T-cell (primary cell): ENCODE data around the gene SLC37A1. TPM values are rescaled to one million over a fixed set of nuclear protein-coding genes. Genes with fewer than 3 reads are reported as not detected.
A peak's percentile ranks its signal among the peaks of the same experiment; 100 is the strongest.

ENCODE experiments used
- ATAC-seq, 4 experiments: fragments of 200-7000 bp in 3 of 4; fragments of 150-1000 bp in 1 of 4; cut with Tn5 transposase; replicated peaks in 1 of 4; 1 replicate in 3 of 4; 2 replicates in 1 of 4; pipeline ENCODE4 v1.10.0; 2021; ENCODE audit warnings: moderate library complexity in 3 of 4, mild to moderate bottlenecking in 2 of 4, moderate number of reproducible peaks in 1 of 4
- CTCF ChIA-PET, 2 donors: fragments of 300-600 bp; sonication (Branson Sonifier 250); formaldehyde crosslinking; loops; one replicate each; lab custom pipeline; 2022; ENCODE audit warnings: antibody characterized with exemption in 2 of 2; lab: Charles Lee
- POLR2A ChIA-PET, 2 donors: fragments of 300-600 bp; sonication (Branson Sonifier 250); formaldehyde crosslinking; loops; one replicate each; lab custom pipeline; 2022; ENCODE audit warnings: antibody characterized with exemption in 2 of 2; lab: Charles Lee
- DNase-seq, 35 experiments: peaks; one replicate each; pipeline versions ENCODE4 v3.0.0 to v3.0.0-alpha.2; 2013 to 2023
- H3K27ac ChIP-seq: one replicate; pipeline ENCODE4 v1.5.1; 2013; ENCODE audit warnings: low read length
- H3K27me3 ChIP-seq, 2 experiments: replicated peaks in 1 of 2; 1 replicate in 1 of 2; 2 replicates in 1 of 2; pipeline versions ENCODE4 v1.6.1 to v1.7.0; 2013; ENCODE audit warnings: low read length in 1 of 2, mixed read lengths in 1 of 2; ENCODE audit not compliant: control insufficient read depth in 2 of 2, insufficient read depth in 2 of 2; ENCODE audit errors: extremely low read depth in 1 of 2
- H3K36me3 ChIP-seq, 2 donors: 1 replicate in 1 of 2; 2 replicates in 1 of 2; pipeline versions ENCODE4 v1.6.1 to v1.7.0; 2013; ENCODE audit warnings: low read length in 1 of 2; ENCODE audit not compliant: control insufficient read depth in 2 of 2, insufficient read depth in 1 of 2; ENCODE audit errors: extremely low read depth in 1 of 2
- H3K4me1 ChIP-seq, 2 experiments: 1 replicate in 1 of 2; 2 replicates in 1 of 2; pipeline versions ENCODE4 v1.6.1 to v1.7.0; 2013; ENCODE audit warnings: low read length in 2 of 2, mixed read lengths in 1 of 2; ENCODE audit not compliant: insufficient read depth in 2 of 2, control insufficient read depth in 1 of 2; ENCODE audit errors: extremely low read depth in 1 of 2
- H3K4me3 ChIP-seq, 2 donors: 1 replicate in 1 of 2; 2 replicates in 1 of 2; pipeline versions ENCODE4 v1.5.1 to v1.7.0; 2013; ENCODE audit warnings: mild to moderate bottlenecking in 2 of 2, low read length in 1 of 2, moderate library complexity in 1 of 2; ENCODE audit not compliant: control insufficient read depth in 1 of 2; ENCODE audit errors: extremely low read depth in 1 of 2
- H3K9me3 ChIP-seq: 2 replicates; pipeline ENCODE4 v1.7.0; 2013
- H3K27ac Mint-ChIP-seq, 2 donors: one replicate each; pipeline ENCODE4 v1.8.0; 2020 to 2021; ENCODE audit warnings: mild to moderate bottlenecking in 2 of 2, mixed read lengths in 2 of 2
- H3K27me3 Mint-ChIP-seq, 2 donors: one replicate each; pipeline ENCODE4 v1.8.0; 2021 to 2022; ENCODE audit warnings: mixed read lengths in 2 of 2
- H3K36me3 Mint-ChIP-seq: one replicate; pipeline ENCODE4 v1.8.0; 2021; ENCODE audit warnings: mixed read lengths
- H3K4me1 Mint-ChIP-seq, 3 donors: one replicate each; pipeline ENCODE4 v1.8.0; 2020 to 2022; ENCODE audit warnings: mixed read lengths in 3 of 3, mild to moderate bottlenecking in 1 of 3
- H3K4me3 Mint-ChIP-seq, 3 donors: one replicate each; pipeline ENCODE4 v1.8.0; 2020 to 2022; ENCODE audit warnings: mild to moderate bottlenecking in 3 of 3, mixed read lengths in 3 of 3, moderate library complexity in 3 of 3
- H3K9me3 Mint-ChIP-seq, 3 donors: one replicate each; pipeline ENCODE4 v1.8.0; 2020 to 2022; ENCODE audit warnings: mixed read lengths in 3 of 3
- WGBS: methylation state at CpG from one replicate; pipeline ENCODE4 v1.1.5; 2013; ENCODE audit warnings: missing lambda C conversion rate; ENCODE audit not compliant: insufficient coverage; 5-methylcytosine and 5-hydroxymethylcytosine counted together
- total RNA-seq, 35 experiments: library from RNA in 6 of 35; stranded (reverse) in 6 of 35; fragments of 120-200 nt in 1 of 35; gene quantifications; one replicate each; pipeline versions ENCODE4 v1.2.1 to v1.2.4 and lab custom pipeline; 2013 to 2026

Gene SLC37A1
- total RNA-seq, 5 donors from 2014 or later (not counting 1 experiment from before 2014, with no cell fraction given) = 18.7 to 26.3 (median 22.6) TPM

DNA sequence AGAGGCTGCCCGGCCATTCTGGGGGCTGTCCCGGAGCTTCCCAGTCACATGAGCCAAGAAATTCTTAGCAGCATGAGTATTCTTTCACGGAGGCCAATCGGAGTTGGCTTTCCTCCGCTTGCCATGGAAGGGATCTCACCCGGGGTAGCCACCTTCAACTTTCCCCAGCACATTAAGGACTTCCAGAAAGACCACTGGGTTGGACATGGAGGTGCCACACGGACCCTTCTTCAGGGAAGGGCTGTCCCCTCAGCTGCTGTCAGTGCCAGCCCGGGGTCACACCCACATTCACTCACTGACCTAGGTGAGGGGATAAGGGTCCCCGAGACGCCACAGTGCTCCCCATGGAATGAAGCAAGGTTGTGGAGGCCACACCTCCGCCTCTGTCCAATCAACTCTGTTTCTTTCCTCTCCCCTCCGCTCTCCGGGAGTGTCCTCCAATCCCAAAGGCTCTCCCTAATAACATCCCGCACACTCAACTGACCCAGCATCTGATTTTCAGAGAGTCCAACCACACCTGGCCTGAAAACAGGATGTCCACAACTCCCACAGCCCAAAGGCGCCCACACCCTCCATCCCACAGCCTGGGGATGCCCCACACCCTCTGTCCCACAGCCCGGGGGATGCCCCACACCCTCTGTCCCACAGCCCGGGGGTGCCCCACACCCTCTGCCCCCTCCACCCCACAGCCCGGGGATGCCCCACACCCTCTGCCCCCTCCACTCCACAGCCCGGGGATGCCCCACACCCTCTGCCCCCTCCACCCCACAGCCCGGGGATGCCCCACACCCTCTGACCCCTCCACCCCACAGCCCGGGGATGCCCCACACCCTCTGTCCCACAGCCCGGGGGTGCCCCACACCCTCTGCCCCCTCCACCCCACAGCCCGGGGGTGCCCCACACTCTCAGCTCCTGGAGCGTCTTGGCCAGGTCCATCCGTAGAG is 37.0 kb upstream of the SLC37A1 start:
- 89% methylated on average over 10 of the region's 25 CpGs for WGBS

DNA sequence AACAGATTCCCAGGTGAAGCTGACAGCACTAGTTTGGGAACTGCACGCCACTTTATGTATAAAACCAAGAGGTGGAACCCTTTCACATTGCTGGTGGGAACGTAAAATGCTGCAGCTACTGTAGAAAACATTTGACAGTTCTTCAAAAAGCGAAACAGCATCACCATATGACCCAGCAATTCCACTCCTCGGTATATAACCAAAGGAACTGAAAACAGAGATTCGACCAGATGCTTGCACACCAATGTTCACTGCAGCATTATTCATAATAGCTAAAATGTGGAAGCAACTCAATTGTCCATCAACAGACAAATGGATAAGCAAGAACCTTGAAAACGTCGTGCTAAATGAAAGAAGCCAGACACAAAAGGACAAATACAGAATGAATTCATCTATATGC is 35.1 kb upstream of the SLC37A1 start:
- no peak overlapping the region for H3K4me3 Mint-ChIP-seq
- Histone ChIP-seq H3K27me3 (peaks cover 0 to 24% of the 10 kb centered on the region in 2 experiments), H3K9me3 (no peaks in the 10 kb centered on the region), H3K27ac (no peak overlapping the region), H3K36me3 (no peaks in the 10 kb centered on the region), H3K4me3 (no peak overlapping the region), H3K4me1 (no peaks in the 10 kb centered on the region)
- no peak for DNase-seq
- H3K27me3 Mint-ChIP-seq = peaks cover 0 to 5% of the 10 kb centered on the region in 2 donors
- 89% methylated on average over 4 of the region's 7 CpGs for WGBS
- no peak overlapping the region for H3K27ac Mint-ChIP-seq
- POLR2A ChIA-PET = no interaction called here
- CTCF ChIA-PET = no interaction called here
- H3K9me3 Mint-ChIP-seq = no peaks in the 10 kb centered on the region
- no peak for ATAC-seq
- peaks cover 0 to 8% (median 0%) of the 10 kb centered on the region in 3 donors for H3K4me1 Mint-ChIP-seq
- no peaks in the 10 kb centered on the region for H3K36me3 Mint-ChIP-seq

More for the DNA sequence above, 37.0 kb upstream of the SLC37A1 start:
- H3K36me3 Mint-ChIP-seq = no peaks in the 10 kb centered on the region
- H3K27me3 Mint-ChIP-seq = peaks cover 0 to 5% of the 10 kb centered on the region in 2 donors
- H3K9me3 Mint-ChIP-seq = no peaks in the 10 kb centered on the region
- Histone ChIP-seq H3K4me3 (no peak overlapping the region), H3K27ac (no peak overlapping the region), H3K4me1 (no peaks in the 10 kb centered on the region), H3K9me3 (no peaks in the 10 kb centered on the region), H3K27me3 (peaks cover 0 to 32% of the 10 kb centered on the region in 2 experiments), H3K36me3 (no peaks in the 10 kb centered on the region)
- CTCF ChIA-PET = no interaction called here
- POLR2A ChIA-PET = no interaction called here
- ATAC-seq (no peak), DNase-seq (peak in 1 of 35 experiments; percentile 43)
- no peak overlapping the region for H3K4me3 Mint-ChIP-seq
- no peak overlapping the region for H3K27ac Mint-ChIP-seq
- H3K4me1 Mint-ChIP-seq = peaks cover 0 to 8% (median 0%) of the 10 kb centered on the region in 3 donors

DNA sequence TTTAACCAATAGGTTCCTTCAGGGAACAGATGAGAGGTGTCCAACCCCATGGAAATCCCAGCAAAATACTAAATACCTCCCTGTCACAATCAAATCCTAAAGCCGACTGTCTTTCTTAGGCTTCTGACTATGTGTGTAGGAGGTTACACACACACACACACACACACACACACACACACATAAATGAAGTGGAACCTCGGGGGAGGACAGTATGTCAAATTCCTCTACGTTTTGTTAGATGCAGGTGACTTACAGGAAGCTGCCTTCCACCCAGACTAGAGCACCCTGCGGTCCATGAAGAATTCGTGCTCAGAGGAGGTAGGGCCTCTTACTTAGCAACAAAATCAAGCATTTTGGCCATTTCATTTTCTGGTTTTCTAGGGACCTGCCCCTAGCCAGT is 34.1 kb upstream of the SLC37A1 start:
- peaks cover 0 to 17% of the 10 kb centered on the region in 2 experiments for H3K27me3 ChIP-seq
- no peak overlapping the region for H3K4me3 ChIP-seq
- H3K27ac ChIP-seq = no peak overlapping the region
- no peaks in the 10 kb centered on the region for H3K9me3 ChIP-seq
- Mint-ChIP-seq H3K27ac (peak overlapping the region in 1 of 2 donors; percentile 34), H3K9me3 (no peaks in the 10 kb centered on the region), H3K36me3 (no peaks in the 10 kb centered on the region), H3K4me1 (peaks cover 0 to 8% (median 0%) of the 10 kb centered on the region in 3 donors), H3K4me3 (no peak overlapping the region), H3K27me3 (peaks cover 0 to 2% of the 10 kb centered on the region in 2 donors)
- 75% methylated on average over 2 of the region's 5 CpGs for WGBS
- DNase-seq (no peak), ATAC-seq (peak in 1 of 4 experiments; percentile 50)
- POLR2A ChIA-PET = no interaction called here
- CTCF ChIA-PET = interaction anchor here in 1 of 2 donors (0.7 kb wide), 1 partner anchor 21 kb away, joined by 4 read pairs; no protein-coding TSS in a partner anchor
- H3K36me3 ChIP-seq = no peaks in the 10 kb centered on the region
- H3K4me1 ChIP-seq = no peaks in the 10 kb centered on the region

DNA sequence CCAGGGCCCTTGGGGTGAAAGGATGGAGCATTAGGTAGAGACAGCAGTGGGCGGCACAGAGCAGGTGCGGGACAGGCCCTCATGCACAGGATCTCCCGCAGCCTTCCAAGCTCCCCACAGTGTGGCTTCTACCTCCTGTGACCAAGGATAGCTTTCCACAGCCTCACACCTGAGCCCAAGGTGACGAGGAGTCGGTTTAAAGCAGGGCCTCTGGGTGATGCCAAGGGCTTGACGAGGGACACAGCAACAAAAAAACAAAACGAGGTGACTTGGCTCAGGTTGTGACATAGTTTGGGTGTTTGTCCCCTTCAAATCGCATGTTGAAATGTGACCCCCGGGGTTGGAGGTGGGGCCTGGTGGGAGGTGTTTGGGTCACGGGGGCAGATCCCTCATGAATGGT is 32.9 kb upstream of the SLC37A1 start:
- H3K36me3 Mint-ChIP-seq = no peaks in the 10 kb centered on the region
- H3K27me3 Mint-ChIP-seq = peaks cover 0 to 2% of the 10 kb centered on the region in 2 donors
- Histone ChIP-seq H3K27ac (no peak overlapping the region), H3K36me3 (no peaks in the 10 kb centered on the region), H3K4me3 (no peak overlapping the region), H3K27me3 (peaks cover 0 to 19% of the 10 kb centered on the region in 2 experiments), H3K4me1 (no peaks in the 10 kb centered on the region), H3K9me3 (no peaks in the 10 kb centered on the region)
- POLR2A ChIA-PET = no interaction called here
- WGBS = 81% methylated on average over 3 of the region's 10 CpGs
- no peaks in the 10 kb centered on the region for H3K9me3 Mint-ChIP-seq
- no peak for ATAC-seq
- no peak for DNase-seq
- peaks cover 0 to 8% (median 0%) of the 10 kb centered on the region in 3 donors for H3K4me1 Mint-ChIP-seq
- no peak overlapping the region for H3K27ac Mint-ChIP-seq
- CTCF ChIA-PET = no interaction called here
- H3K4me3 Mint-ChIP-seq = no peak overlapping the region

DNA sequence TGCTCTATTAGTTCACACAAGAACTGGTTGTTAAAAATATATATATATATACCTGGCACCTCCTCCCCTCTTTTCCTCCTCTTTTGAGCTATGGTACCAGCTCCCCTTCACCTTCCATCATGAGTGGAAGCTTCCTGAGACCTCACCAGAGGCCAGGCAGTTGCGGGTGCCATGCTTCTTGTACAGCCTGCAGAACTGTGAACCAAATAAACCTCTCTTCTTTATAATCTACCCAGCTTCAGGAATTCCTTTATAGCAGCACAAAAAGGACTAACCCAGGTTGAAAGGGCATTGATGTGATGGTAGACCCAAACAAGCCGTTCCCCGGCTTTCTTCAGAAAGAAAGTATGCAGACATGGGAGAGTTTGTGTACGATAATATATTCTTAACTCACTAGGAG is 32.5 kb upstream of the SLC37A1 start:
- Histone ChIP-seq H3K4me3 (no peak overlapping the region), H3K27ac (no peak overlapping the region), H3K4me1 (no peaks in the 10 kb centered on the region), H3K36me3 (no peaks in the 10 kb centered on the region), H3K27me3 (peaks cover 0 to 18% of the 10 kb centered on the region in 2 experiments), H3K9me3 (no peaks in the 10 kb centered on the region)
- no CpG with 5 or more reads among the region's 4 CpGs for WGBS
- Mint-ChIP-seq H3K27ac (no peak overlapping the region), H3K27me3 (peaks cover 0 to 2% of the 10 kb centered on the region in 2 donors), H3K36me3 (no peaks in the 10 kb centered on the region), H3K9me3 (no peaks in the 10 kb centered on the region), H3K4me3 (no peak overlapping the region), H3K4me1 (peaks cover 0 to 8% (median 0%) of the 10 kb centered on the region in 3 donors)
- POLR2A ChIA-PET = no interaction called here
- DNase-seq (no peak), ATAC-seq (no peak)
- CTCF ChIA-PET = no interaction called here

DNA sequence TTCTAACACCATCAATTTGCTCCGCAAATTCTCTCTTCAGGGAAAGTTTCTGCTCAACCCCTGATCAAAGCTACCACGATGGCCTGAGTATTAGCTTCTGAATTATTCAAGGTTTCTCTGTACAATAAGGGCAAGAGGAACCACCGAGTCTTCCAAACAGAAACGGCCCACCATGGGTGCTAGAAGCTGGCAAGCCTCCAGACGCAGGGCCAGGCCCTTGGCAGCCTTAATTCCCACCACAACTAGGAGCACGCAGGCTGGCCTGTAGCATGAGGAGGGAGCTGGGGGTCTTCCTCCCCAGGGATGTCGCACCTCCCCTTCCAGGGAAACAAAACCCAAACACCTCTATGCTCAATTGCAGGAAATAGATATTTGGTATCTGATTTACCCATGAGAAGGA is 28.7 kb upstream of the SLC37A1 start:
- H3K27ac Mint-ChIP-seq = no peak overlapping the region
- Histone ChIP-seq H3K27ac (no peak overlapping the region), H3K9me3 (no peaks in the 10 kb centered on the region), H3K27me3 (peaks cover 0 to 23% of the 10 kb centered on the region in 2 experiments), H3K4me1 (no peaks in the 10 kb centered on the region), H3K36me3 (no peaks in the 10 kb centered on the region), H3K4me3 (no peak overlapping the region)
- ATAC-seq (no peak), DNase-seq (no peak)
- H3K36me3 Mint-ChIP-seq = peaks cover 3% of the 10 kb centered on the region
- 90% methylated on average over 2 of the region's 7 CpGs for WGBS
- no peaks in the 10 kb centered on the region for H3K9me3 Mint-ChIP-seq
- peaks cover 7 to 12% of the 10 kb centered on the region in 2 donors for H3K27me3 Mint-ChIP-seq
- no peak overlapping the region for H3K4me3 Mint-ChIP-seq
- H3K4me1 Mint-ChIP-seq = peaks cover 0 to under 1% (median 0%) of the 10 kb centered on the region in 3 donors
- CTCF ChIA-PET = no interaction called here
- POLR2A ChIA-PET = no interaction called here
